Activated CD4-positive, alpha-beta T cell treated with anti-CD3 and anti-CD28 coated beads for 36 hours (primary cell): ENCODE measurements around the gene TRIM33. TPM values are rescaled to one million over a fixed set of nuclear protein-coding genes. Genes with fewer than 3 reads are reported as not detected.
"Not testable (repeated sequence)": the region's sequence is repeated elsewhere in the genome, so short reads cannot be mapped to it uniquely, and the experiment has no call there.

Experiments
- ATAC-seq: fragments of 200-7000 bp; cut with Tn5 transposase; one replicate; pipeline ENCODE4 v1.10.0; 2021; ENCODE audit warnings: mild to moderate bottlenecking, moderate library complexity
- CTCF ChIA-PET: fragments of 350-600 bp; sonication (Branson Sonifier 250); formaldehyde crosslinking; loops from one replicate; lab custom pipeline; 2021; ENCODE audit warnings: antibody characterized with exemption; lab: Charles Lee
- POLR2A ChIA-PET: fragments of 350-600 bp; sonication (Branson Sonifier 250); formaldehyde crosslinking; loops from one replicate; lab custom pipeline; 2021; ENCODE audit warnings: antibody characterized with exemption, inconsistent platforms; lab: Charles Lee
- DNase-seq: peaks from one replicate; pipeline ENCODE4 v3.0.0-alpha.2; 2020
- H3K27ac Mint-ChIP-seq: one replicate; pipeline ENCODE4 v1.8.0; 2021; ENCODE audit warnings: mixed read lengths
- H3K27me3 Mint-ChIP-seq: one replicate; pipeline ENCODE4 v1.8.0; 2021; ENCODE audit warnings: mixed read lengths
- H3K36me3 Mint-ChIP-seq: one replicate; pipeline ENCODE4 v1.8.0; 2021; ENCODE audit warnings: low read depth, mixed read lengths
- H3K4me1 Mint-ChIP-seq: one replicate; pipeline ENCODE4 v1.8.0; 2021; ENCODE audit warnings: mixed read lengths
- H3K4me3 Mint-ChIP-seq: one replicate; pipeline ENCODE4 v1.8.0; 2021; ENCODE audit warnings: mild to moderate bottlenecking, moderate library complexity, mixed read lengths
- H3K9me3 Mint-ChIP-seq: one replicate; pipeline ENCODE4 v1.8.0; 2021; ENCODE audit warnings: low read depth, mixed read lengths
- intact Hi-C, 2 experiments: fragments of 100-400 bp; cut with DNase I in 1 of 2; cut with micrococcal nuclease in 1 of 2; formaldehyde crosslinking; loops; one replicate each; pipeline versions ENCODE4 v1.14.2 to v1.15.1; 2022 to 2024; cut with DNase I, micrococcal nuclease
- total RNA-seq, 2 experiments: library from RNA; stranded (reverse); gene quantifications; one replicate each; pipeline ENCODE4 v1.2.3, GENCODE V29; 2021

Gene TRIM33
- total RNA-seq, 2 experiments from 2014 or later, result 32.5 to 41.6 TPM

GRCh38 chr1:114446198-114446597, 64.8 kb downstream of the TRIM33 start:
- ATAC-seq (no peak), DNase-seq (no peak)
- H3K9me3 Mint-ChIP-seq, result no peaks in the 10 kb centered on the region
- no peak overlapping the region for H3K4me3 Mint-ChIP-seq
- intact Hi-C loops, result loop anchor here in 1 of 2 experiments (10.0 kb wide), 1 partner anchor 61 kb away; no protein-coding TSS in a partner anchor
- ChIA-PET CTCF (interaction anchor here (0.9 to 1.3 kb wide), 4 partner anchors 11 to 126 kb away, joined by 3 to 5 read pairs (median 3); no protein-coding TSS in a partner anchor), POLR2A (interaction anchor here (0.6 kb wide), 1 partner anchor 350 kb away, joined by 3 read pairs; no protein-coding TSS in a partner anchor)
- no peaks in the 10 kb centered on the region for H3K27me3 Mint-ChIP-seq
- H3K36me3 Mint-ChIP-seq, result peaks cover 23% of the 10 kb centered on the region
- H3K27ac Mint-ChIP-seq, result no peak overlapping the region
- peaks cover 9% of the 10 kb centered on the region for H3K4me1 Mint-ChIP-seq

- H3K27ac Mint-ChIP-seq, H3K9me3 Mint-ChIP-seq, H3K4me3 Mint-ChIP-seq, DNase-seq, ATAC-seq, H3K27me3 Mint-ChIP-seq, CTCF ChIA-PET: not testable (repeated sequence)
- H3K4me1 Mint-ChIP-seq, result peaks cover 13% of the 10 kb centered on the region
- intact Hi-C loops, result loop anchor here in 1 of 2 experiments (10.0 kb wide), 1 partner anchor 58 kb away; no protein-coding TSS in a partner anchor
- H3K36me3 Mint-ChIP-seq, result peaks cover 18% of the 10 kb centered on the region
- POLR2A ChIA-PET, result interaction anchor here (0.6 kb wide), 1 partner anchor 305 kb away, joined by 4 read pairs; no protein-coding TSS in a partner anchor
Observed at GRCh38 chr1:114443226-114443625, 67.8 kb downstream of the TRIM33 start.

GRCh38 chr1:114441332-114441731, 69.7 kb downstream of the TRIM33 start:
- ChIA-PET POLR2A (interaction anchor here (0.6 kb wide), 2 partner anchors 111 to 314 kb away, joined by 3 to 6 read pairs; no protein-coding TSS in a partner anchor), CTCF (no interaction called here)
- no peak overlapping the region for H3K27ac Mint-ChIP-seq

GRCh38 chr1:114439369-114439768, 71.6 kb downstream of the TRIM33 start:
- no peak overlapping the region for H3K4me3 Mint-ChIP-seq
- no peaks in the 10 kb centered on the region for H3K9me3 Mint-ChIP-seq
- H3K4me1 Mint-ChIP-seq, result peaks cover 15% of the 10 kb centered on the region
- DNase-seq, result no peak
- no peak overlapping the region for H3K27ac Mint-ChIP-seq
- ChIA-PET CTCF (interaction anchor here (0.7 to 1.1 kb wide), 2 partner anchors 160 to 281 kb away, joined by 3 read pairs; no protein-coding TSS in a partner anchor), POLR2A (no interaction called here)
- no peak for ATAC-seq
- H3K27me3 Mint-ChIP-seq, result no peaks in the 10 kb centered on the region
- intact Hi-C loops, result no loop called here
- H3K36me3 Mint-ChIP-seq, result peaks cover 14% of the 10 kb centered on the region

More at GRCh38 chr1:114441332-114441731, 69.7 kb downstream of the TRIM33 start:
- DNase-seq (no peak), ATAC-seq (no peak)
- peaks cover 18% of the 10 kb centered on the region for H3K36me3 Mint-ChIP-seq
- peaks cover 13% of the 10 kb centered on the region for H3K4me1 Mint-ChIP-seq
- intact Hi-C loops, result loop anchor here in 1 of 2 experiments (10.0 kb wide), 1 partner anchor 57 kb away; no protein-coding TSS in a partner anchor
- no peaks in the 10 kb centered on the region for H3K27me3 Mint-ChIP-seq
- H3K9me3 Mint-ChIP-seq, result no peaks in the 10 kb centered on the region
- no peak overlapping the region for H3K4me3 Mint-ChIP-seq

- Mint-ChIP-seq H3K36me3 (peaks cover 15% of the 10 kb centered on the region), H3K4me3 (no peak overlapping the region), H3K27ac (no peak overlapping the region), H3K27me3 (no peaks in the 10 kb centered on the region), H3K4me1 (peaks cover 13% of the 10 kb centered on the region), H3K9me3 (no peaks in the 10 kb centered on the region)
- ChIA-PET CTCF (interaction anchor here (1.3 kb wide), 1 partner anchor 9 kb away, joined by 3 read pairs; no protein-coding TSS in a partner anchor), POLR2A (no interaction called here)
- intact Hi-C loops, result no loop called here
- ATAC-seq (no peak), DNase-seq (no peak)
Observed at GRCh38 chr1:114437812-114438211, 73.2 kb downstream of the TRIM33 start.

GRCh38 chr1:114436799-114437198, 74.2 kb downstream of the TRIM33 start:
- ChIA-PET CTCF (no interaction called here), POLR2A (no interaction called here)
- H3K4me3 Mint-ChIP-seq, result no peak overlapping the region
- no peak overlapping the region for H3K27ac Mint-ChIP-seq
- peaks cover 13% of the 10 kb centered on the region for H3K4me1 Mint-ChIP-seq
- H3K36me3 Mint-ChIP-seq, result peaks cover 15% of the 10 kb centered on the region
- H3K27me3 Mint-ChIP-seq, result no peaks in the 10 kb centered on the region
- H3K9me3 Mint-ChIP-seq, result no peaks in the 10 kb centered on the region
- DNase-seq, result no peak
- intact Hi-C loops, result no loop called here
- ATAC-seq, result no peak

- ATAC-seq, result no peak
- intact Hi-C loops, result no loop called here
- Mint-ChIP-seq H3K4me1 (peaks cover 13% of the 10 kb centered on the region), H3K9me3 (no peaks in the 10 kb centered on the region), H3K4me3 (no peak overlapping the region), H3K36me3 (peaks cover 17% of the 10 kb centered on the region), H3K27ac (peak overlapping the region; percentile 34), H3K27me3 (no peaks in the 10 kb centered on the region)
- ChIA-PET POLR2A (no interaction called here), CTCF (interaction anchor here (1.0 to 1.1 kb wide), 2 partner anchors 11 to 88 kb away, joined by 3 read pairs; no protein-coding TSS in a partner anchor)
- DNase-seq, result no peak
Observed at GRCh38 chr1:114435088-114435715, 75.8 kb downstream of the TRIM33 start.

GRCh38 chr1:114431026-114431425, 80.0 kb downstream of the TRIM33 start:
- intact Hi-C loops, result no loop called here
- Mint-ChIP-seq H3K27me3 (no peaks in the 10 kb centered on the region), H3K36me3 (peaks cover 22% of the 10 kb centered on the region), H3K9me3 (no peaks in the 10 kb centered on the region), H3K4me3 (no peak overlapping the region), H3K4me1 (peaks cover 4% of the 10 kb centered on the region), H3K27ac (no peak overlapping the region)
- ChIA-PET POLR2A (no interaction called here), CTCF (interaction anchor here (1.2 kb wide), 1 partner anchor 11 kb away, joined by 3 read pairs; no protein-coding TSS in a partner anchor)
- no peak for DNase-seq
- ATAC-seq, result no peak

GRCh38 chr1:114428083-114428754, 82.8 kb downstream of the TRIM33 start:
- ChIA-PET POLR2A (no interaction called here), CTCF (interaction anchor here (0.7 to 2.0 kb wide), 11 partner anchors 9 to 449 kb away, joined by 3 to 28 read pairs (median 3); no protein-coding TSS in a partner anchor)
- no peak overlapping the region for H3K27ac Mint-ChIP-seq
- peak; percentile 14 for DNase-seq
- intact Hi-C loops, result loop anchor here (1.0 to 10.0 kb wide), 2 partner anchors 82 to 453 kb away; partner anchors contain the start of gene OLFML3 (in 1 of the 2)
- H3K9me3 Mint-ChIP-seq, result no peaks in the 10 kb centered on the region
- ATAC-seq, result no peak
- no peaks in the 10 kb centered on the region for H3K27me3 Mint-ChIP-seq
- no peak overlapping the region for H3K4me3 Mint-ChIP-seq
- peaks cover 34% of the 10 kb centered on the region for H3K36me3 Mint-ChIP-seq
- no peaks in the 10 kb centered on the region for H3K4me1 Mint-ChIP-seq

GRCh38 chr1:114427612-114428011, 83.4 kb downstream of the TRIM33 start:
- H3K4me1 Mint-ChIP-seq, result no peaks in the 10 kb centered on the region
- H3K9me3 Mint-ChIP-seq, result no peaks in the 10 kb centered on the region
- ChIA-PET CTCF (interaction anchor here (0.8 to 2.0 kb wide), 7 partner anchors 8 to 449 kb away, joined by 3 to 28 read pairs (median 4); no protein-coding TSS in a partner anchor), POLR2A (no interaction called here)
- H3K36me3 Mint-ChIP-seq, result peaks cover 34% of the 10 kb centered on the region
- intact Hi-C loops, result loop anchor here (1.0 to 10.0 kb wide), 2 partner anchors 81 to 453 kb away; partner anchors contain the start of gene OLFML3 (in 1 of the 2)
- no peaks in the 10 kb centered on the region for H3K27me3 Mint-ChIP-seq
- DNase-seq (no peak), ATAC-seq (no peak)
- H3K4me3 Mint-ChIP-seq, result no peak overlapping the region
- no peak overlapping the region for H3K27ac Mint-ChIP-seq

- ATAC-seq (no peak), DNase-seq (no peak)
- Mint-ChIP-seq H3K27me3 (no peaks in the 10 kb centered on the region), H3K4me1 (no peaks in the 10 kb centered on the region), H3K27ac (no peak overlapping the region), H3K4me3 (no peak overlapping the region), H3K9me3 (no peaks in the 10 kb centered on the region), H3K36me3 (peaks cover 52% of the 10 kb centered on the region)
- ChIA-PET POLR2A (no interaction called here), CTCF (interaction anchor here (1.2 kb wide), 1 partner anchor 77 kb away, joined by 4 read pairs; no protein-coding TSS in a partner anchor)
- intact Hi-C loops, result loop anchor here in 1 of 2 experiments (10.0 kb wide), 1 partner anchor 449 kb away; the partner anchor contains the start of gene OLFML3
Observed at GRCh38 chr1:114423455-114423854, 87.5 kb downstream of the TRIM33 start.
